HepG2 (cell line): Measurements from ENCODE around the gene WNK4. TPM values are rescaled to one million over a fixed set of nuclear protein-coding genes. Genes with fewer than 3 reads are reported as not detected.

ENCODE experiments used
- ATF7-NPFF ChIP-seq: sonication (generic); formaldehyde crosslinking; IDR thresholded peaks from 2 replicates; pipeline ENCODE4 v1.8.1; 2023; ENCODE audit warnings: mild to moderate bottlenecking, low read depth, missing genetic modification reagents, moderate library complexity
- CBX1 ChIP-seq: IDR thresholded peaks from one replicate; pipeline ENCODE4 v1.6.1; 2016; ENCODE audit warnings: antibody characterized with exemption, low read depth
- DNMT1 ChIP-seq: sonication (generic); formaldehyde crosslinking; IDR thresholded peaks from 2 replicates; pipeline ENCODE4 v1.5.1; 2020; ENCODE audit warnings: mild to moderate bottlenecking, missing genetic modification reagents
- FOXO4 ChIP-seq: sonication (generic); formaldehyde crosslinking; conservative IDR thresholded peaks from 2 replicates; pipeline ENCODE4 v1.8.1; 2023; ENCODE audit warnings: missing genetic modification reagents
- GTF2F1 ChIP-seq: fragments of 150-350 bp; IDR thresholded peaks from 2 replicates; pipeline ENCODE4 v1.6.1; 2014; ENCODE audit warnings: low read length
- HNRNPH1 ChIP-seq: fragments of 200-400 bp; formaldehyde crosslinking; optimal IDR thresholded peaks from 2 replicates; pipeline ENCODE3; 2017; ENCODE audit warnings: mild to moderate bottlenecking, low read depth, low read length
- HNRNPK ChIP-seq: fragments of 200-400 bp; formaldehyde crosslinking; IDR thresholded peaks from 2 replicates; pipeline ENCODE4 v1.6.1; 2018; ENCODE audit warnings: low read length, low read depth, moderate library complexity, mild to moderate bottlenecking; ENCODE audit not compliant: poor library complexity, severe bottlenecking
- KLF16 ChIP-seq, 2 experiments: sonication (generic) in 1 of 2; formaldehyde crosslinking in 1 of 2; IDR thresholded peaks; 2 replicates each; pipeline versions ENCODE4 v1.6.1 to v1.8.0; 2016 to 2023; ENCODE audit warnings: missing genetic modification reagents in 2 of 2, missing compliant biosample characterization in 1 of 2
- LCORL ChIP-seq, 2 experiments: fragments of 450-650 bp in 1 of 2; sonication (generic) in 1 of 2; formaldehyde crosslinking in 1 of 2; IDR thresholded peaks; 2 replicates each; pipeline versions ENCODE4 v1.5.0 to v1.6.1; 2017 to 2020; ENCODE audit warnings: antibody characterized with exemption in 1 of 2, missing genetic modification reagents in 1 of 2
- MTERF4 ChIP-seq: sonication (generic); formaldehyde crosslinking; IDR thresholded peaks from 2 replicates; pipeline ENCODE4 v1.8.0; 2023; ENCODE audit warnings: mild to moderate bottlenecking, missing genetic modification reagents
- PITX1 ChIP-seq: sonication (generic); formaldehyde crosslinking; IDR thresholded peaks from 2 replicates; pipeline ENCODE4 v1.5.1; 2020; ENCODE audit warnings: mild to moderate bottlenecking, missing genetic modification reagents
- RARG ChIP-seq: sonication (generic); formaldehyde crosslinking; IDR thresholded peaks from 2 replicates; pipeline ENCODE4 v1.4.0; 2020; ENCODE audit warnings: low read depth, mild to moderate bottlenecking, missing genetic modification reagents
- RFXANK ChIP-seq: IDR thresholded peaks from 2 replicates; pipeline ENCODE4 v1.6.1; 2016
- SMC3 ChIP-seq: IDR thresholded peaks from 2 replicates; pipeline ENCODE4 v1.6.1; 2011; ENCODE audit warnings: low read length, improper control_type of control experiment
- SMYD3 ChIP-seq: sonication (generic); formaldehyde crosslinking; IDR thresholded peaks from 2 replicates; pipeline ENCODE4 v1.8.1; 2023; ENCODE audit warnings: mild to moderate bottlenecking, missing genetic modification reagents
- ZBTB10 ChIP-seq: sonication (generic); formaldehyde crosslinking; IDR thresholded peaks from 2 replicates; pipeline ENCODE4 v1.4.0; 2020; ENCODE audit warnings: missing genetic modification reagents, borderline replicate concordance
- ZBTB37 ChIP-seq: sonication (generic); formaldehyde crosslinking; IDR thresholded peaks from 2 replicates; pipeline ENCODE4 v1.4.0; 2020; ENCODE audit warnings: mild to moderate bottlenecking, missing genetic modification reagents
- ZNF253 ChIP-seq: sonication (generic); formaldehyde crosslinking; IDR thresholded peaks from 2 replicates; pipeline ENCODE4 v1.8.0; 2022; ENCODE audit warnings: mild to moderate bottlenecking, missing genetic modification reagents, borderline replicate concordance
- ZNF292 ChIP-seq: sonication (generic); formaldehyde crosslinking; IDR thresholded peaks from 2 replicates; pipeline ENCODE4 v1.8.1; 2022; ENCODE audit warnings: mild to moderate bottlenecking, low read depth, missing genetic modification reagents, borderline replicate concordance
- ZNF576 ChIP-seq: sonication (generic); formaldehyde crosslinking; IDR thresholded peaks from 2 replicates; pipeline ENCODE4 v1.4.0; 2020; ENCODE audit warnings: mild to moderate bottlenecking, missing genetic modification reagents
- ZNF766 ChIP-seq: sonication (generic); formaldehyde crosslinking; IDR thresholded peaks from 2 replicates; pipeline ENCODE4 v1.5.0; 2020; ENCODE audit warnings: missing genetic modification reagents, borderline replicate concordance
- ZSCAN22 ChIP-seq: sonication (generic); formaldehyde crosslinking; IDR thresholded peaks from 2 replicates; pipeline ENCODE4 v1.4.0; 2020; ENCODE audit warnings: mild to moderate bottlenecking, missing genetic modification reagents
- polyA plus RNA-seq, 8 experiments: library from polyadenylated mRNA; depleted of rRNA in 3 of 8; stranded (reverse) in 7 of 8; unstranded in 1 of 8; fragments of >200 nt; fragmentation: Illumina TruSeq in 4 of 8; extraction: Trizol in 4 of 8; gene quantifications; 2 replicates each; pipeline versions ENCODE4 v1.2.1 to v1.2.3, GENCODE V29; 2011 to 2016; ENCODE audit warnings: low read depth in 4 of 8, missing spikeins in 1 of 8, mixed read lengths in 1 of 8; ENCODE audit not compliant: insufficient read depth in 1 of 8
- total RNA-seq, 5 experiments: library from RNA; depleted of rRNA; stranded (reverse); fragments of >200 nt; fragmentation: Illumina TruSeq; extraction: Trizol; gene quantifications; 2 replicates each; pipeline ENCODE4 v1.2.3, GENCODE V29; 2016; ENCODE audit warnings: low read depth in 1 of 5

WNK4 gene
- total and polyA plus RNA-seq, 2 of the 13 experiments (the other 11 are each of a cell fraction or from before 2014, with no cell fraction given): 2.7 to 13.7 TPM

GRCh38 chr17:42832934-42833766 is 52.7 kb downstream of the WNK4 start, which contains the start of gene PSME3 (continued):
- TF ChIP-seq ZNF576 (CRISPR knock-in tag): no peak
- TF ChIP-seq ZNF253 (CRISPR knock-in tag): no peak; the same call in 1 of the 2 replicates
- TF ChIP-seq FOXO4: no peak
- no peak for TF ChIP-seq ZBTB37 (CRISPR knock-in tag)
- TF ChIP-seq GTF2F1: no peak
- TF ChIP-seq ATF7-NPFF (CRISPR knock-in tag): no peak; the same call in none of the 2 replicates
- TF ChIP-seq RFXANK (CRISPR knock-in tag): no peak; the same call in 1 of the 2 replicates
- TF ChIP-seq RARG (CRISPR knock-in tag): 0 out of 2 replicates have a peak, but pooled peaks have one; percentile 60
- TF ChIP-seq SMC3: no peak
- peak; percentile 69; the same call in 1 of the 2 replicates for TF ChIP-seq MTERF4
- peak; percentile 86; the same call in 1 of the 2 replicates for TF ChIP-seq SMYD3 (CRISPR knock-in tag)
- peak; percentile 76 for TF ChIP-seq HNRNPK
- no peak for TF ChIP-seq LCORL (IDR thresholded peaks at IDR 0.05)
- no peak; the same call in none of the 2 replicates for TF ChIP-seq LCORL (CRISPR knock-in tag; IDR thresholded peaks at IDR 0.05)
- TF ChIP-seq ZBTB10 (CRISPR knock-in tag): peak; percentile 99
- peak; percentile 59 for TF ChIP-seq HNRNPH1
- 0 out of 2 replicates have a peak, but pooled peaks have one; percentile 64 for TF ChIP-seq ZSCAN22 (CRISPR knock-in tag)
- TF ChIP-seq DNMT1 (CRISPR knock-in tag): no peak
- peak; percentile 43 for TF ChIP-seq PITX1 (CRISPR knock-in tag)
- peak; percentile 93 for TF ChIP-seq ZNF292 (CRISPR knock-in tag)
- peak in 1 of 2 experiments; percentile 92; a peak in 2 of 4 replicates for TF ChIP-seq KLF16 (CRISPR knock-in tag; IDR thresholded peaks at IDR 0.05)
- peak; percentile 90; the same call in 1 of the 2 replicates for TF ChIP-seq ZNF766 (CRISPR knock-in tag)
- no peak for TF ChIP-seq CBX1
